Posterior vena cava (tissue), 2 donors: ENCODE data around the gene PRDM10. TPM values are rescaled to one million over a fixed set of nuclear protein-coding genes. Genes with fewer than 3 reads are reported as not detected.
"Not testable (repeated sequence)": the region's sequence is repeated elsewhere in the genome, so short reads cannot be mapped to it uniquely, and the experiment has no call there.

Experiments
- DNase-seq: peaks from one replicate; pipeline ENCODE4 v3.0.0-alpha.2; 2020; ENCODE audit warnings: low spot score
- intact Hi-C, 2 donors: fragments of 100-400 bp; cut with DNase I; formaldehyde crosslinking; loops; one replicate each; pipeline versions ENCODE4 v1.14.1 to v1.14.2; 2022 to 2023
- total RNA-seq, 2 donors: library from RNA; stranded (reverse); fragmentation: NEBNext Ultra II Directional; extraction: Animal tissue kit (Norgen Biotek cat#: 25700); gene quantifications; one replicate each; pipeline ENCODE4 v1.2.1, GENCODE V29; 2021
- donor health status: DM: yes; HTN: yes; CAD: no.
- donor health status: DM: yes; HTN: yes; CAD: no.

PRDM10 gene
- total RNA-seq, 2 donors from 2014 or later = 5.0 to 10.7 TPM

DNA sequence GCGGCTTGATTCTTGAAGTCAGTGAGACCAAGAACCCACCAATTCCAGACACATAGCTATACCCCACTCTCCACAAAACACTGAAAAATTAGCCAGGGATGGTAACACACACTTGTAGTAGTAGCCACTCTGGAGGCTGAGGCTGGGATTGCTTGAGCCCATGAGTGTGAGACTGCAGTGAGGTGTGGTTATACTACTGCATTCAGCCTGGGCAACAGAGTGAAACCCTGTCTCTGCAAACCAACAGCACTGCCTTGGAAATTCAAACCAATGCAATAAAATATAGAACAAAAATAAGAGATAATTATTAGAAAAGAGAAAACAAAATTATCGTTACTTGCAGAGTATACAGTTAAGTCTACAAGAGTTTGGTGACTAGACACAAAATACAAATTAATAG is 20.2 kb upstream of the PRDM10 start:
- intact Hi-C loops = no loop called here
- no peak for DNase-seq

DNA sequence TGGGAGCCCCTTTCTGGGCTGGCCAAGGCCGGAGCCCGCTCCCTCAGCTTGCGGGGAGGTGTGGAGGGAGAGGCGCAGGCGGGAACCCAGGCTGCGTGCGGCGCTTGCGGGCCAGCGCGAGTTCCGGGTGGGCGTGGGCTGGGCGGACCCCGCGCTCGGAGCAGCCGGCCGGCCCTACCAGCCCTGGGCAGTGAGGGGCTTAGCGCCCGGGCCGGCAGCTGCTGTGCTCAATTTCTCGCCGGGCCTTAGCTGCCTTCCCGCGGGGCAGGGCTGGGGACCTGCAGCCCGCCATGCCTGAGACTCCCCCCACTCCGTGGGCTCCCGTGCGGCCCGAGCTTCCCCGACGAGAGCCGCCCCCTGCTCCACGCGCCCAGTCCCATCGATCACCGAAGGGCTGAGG is 19.0 kb upstream of the PRDM10 start:
- intact Hi-C loops, DNase-seq: not testable (repeated sequence)

DNA sequence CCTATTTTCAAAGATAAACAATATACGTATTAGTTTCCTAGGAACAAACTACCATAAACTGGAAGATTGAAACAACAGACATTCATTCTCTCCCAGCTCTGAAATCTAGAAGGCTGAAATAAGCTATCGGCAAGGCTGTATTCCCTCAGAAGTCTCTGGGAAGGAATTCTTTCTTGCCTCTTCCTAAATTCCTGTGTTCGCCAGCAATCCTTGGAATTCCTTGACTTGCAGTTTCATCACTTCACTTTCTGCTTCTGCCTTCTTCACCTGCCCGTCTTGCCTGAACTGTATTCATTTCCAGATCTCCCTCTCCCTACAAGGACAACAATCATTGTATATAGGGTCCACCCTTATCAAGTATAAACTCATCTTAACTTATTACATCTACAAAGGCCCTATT is 17.7 kb upstream of the PRDM10 start:
- intact Hi-C loops = no loop called here
- no peak for DNase-seq

DNA sequence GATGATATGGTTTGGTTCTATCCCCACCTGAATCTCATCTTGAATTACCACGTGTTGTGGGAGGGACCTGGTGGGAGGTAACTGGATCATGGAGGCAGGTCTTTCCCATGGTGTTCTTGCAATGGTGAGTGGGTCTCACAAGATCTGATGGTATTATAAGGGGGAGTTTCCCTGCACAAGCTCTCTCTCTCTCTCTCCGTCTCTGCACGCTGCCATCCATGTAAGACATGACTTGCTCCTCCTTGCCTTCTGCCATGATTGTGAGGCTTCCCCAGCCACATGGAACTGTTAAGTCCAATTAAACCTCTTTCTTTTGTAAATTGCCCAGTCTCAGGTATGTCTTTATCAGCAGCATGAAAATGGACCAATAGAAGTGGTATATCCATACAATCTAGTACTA is 13.2 kb upstream of the PRDM10 start:
- DNase-seq, intact Hi-C loops: not testable (repeated sequence)

DNA sequence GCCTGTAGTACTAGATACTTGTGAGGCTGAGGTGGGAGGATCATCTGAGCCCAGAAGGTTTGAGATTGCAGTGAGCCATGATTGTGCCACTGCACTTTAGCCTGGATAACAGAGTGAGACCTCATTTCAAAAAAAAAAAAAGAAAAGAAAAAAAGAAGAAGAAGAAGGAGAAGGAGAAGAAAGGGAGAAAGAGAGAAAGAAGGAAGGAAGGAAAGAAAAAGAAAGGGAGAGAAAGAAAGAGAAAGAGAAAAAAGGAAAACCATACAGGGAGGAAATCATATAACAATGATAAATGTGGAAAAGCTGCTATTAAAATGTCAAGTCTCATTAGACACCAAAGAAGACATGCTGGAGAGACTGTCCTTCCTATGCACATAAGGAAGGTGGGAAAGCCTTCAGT is 5.7 kb upstream of the PRDM10 start:
- DNase-seq = no peak
- intact Hi-C loops = loop anchor here (10.0 kb wide), 1 partner anchor 56 kb away; the partner anchor contains the start of gene APLP2 (in 2 of the 2)

DNA sequence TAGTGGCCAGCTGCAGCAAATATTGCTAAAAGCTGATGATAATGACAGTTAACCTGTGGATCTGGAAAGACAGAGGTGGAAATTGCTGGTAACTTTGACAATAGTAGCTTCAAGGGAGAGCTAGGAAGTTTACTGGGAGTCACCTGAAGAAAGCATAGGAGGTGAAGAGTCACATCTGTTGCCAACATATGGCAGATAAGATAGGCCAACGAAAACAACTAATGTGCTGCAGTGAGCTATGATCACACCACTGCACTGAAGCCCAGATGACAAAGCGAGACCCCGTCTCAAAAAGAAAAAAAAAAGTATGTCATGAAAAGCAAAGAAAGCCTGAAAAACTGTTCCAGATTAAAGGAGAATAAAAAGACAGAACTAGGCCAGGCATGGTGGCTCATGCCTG is 4.3 kb upstream of the PRDM10 start:
- intact Hi-C loops = loop anchor here (10.0 kb wide), 1 partner anchor 58 kb away; the partner anchor contains the start of gene APLP2 (in 2 of the 2)
- DNase-seq = no peak

DNA sequence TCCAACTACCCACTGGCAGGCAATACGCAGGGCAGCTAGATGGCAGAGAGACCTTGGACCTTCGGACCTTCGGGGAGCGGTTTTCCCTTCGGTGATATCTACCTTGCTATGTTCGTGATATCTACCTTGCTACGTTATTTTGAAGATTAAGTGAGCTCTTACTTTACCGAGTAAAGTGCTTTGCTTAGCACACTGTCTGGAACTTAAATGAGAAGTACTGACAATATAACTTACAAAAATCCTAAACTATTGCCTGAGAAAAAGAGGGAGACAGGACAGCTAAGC is 1.0 kb upstream of the PRDM10 start:
- intact Hi-C loops = loop anchor here (5.0 to 10.0 kb wide), 2 partner anchors 61 to 129 kb away; partner anchors contain the start of gene APLP2 (in 2 of the 2)
- DNase-seq = no peak

DNA sequence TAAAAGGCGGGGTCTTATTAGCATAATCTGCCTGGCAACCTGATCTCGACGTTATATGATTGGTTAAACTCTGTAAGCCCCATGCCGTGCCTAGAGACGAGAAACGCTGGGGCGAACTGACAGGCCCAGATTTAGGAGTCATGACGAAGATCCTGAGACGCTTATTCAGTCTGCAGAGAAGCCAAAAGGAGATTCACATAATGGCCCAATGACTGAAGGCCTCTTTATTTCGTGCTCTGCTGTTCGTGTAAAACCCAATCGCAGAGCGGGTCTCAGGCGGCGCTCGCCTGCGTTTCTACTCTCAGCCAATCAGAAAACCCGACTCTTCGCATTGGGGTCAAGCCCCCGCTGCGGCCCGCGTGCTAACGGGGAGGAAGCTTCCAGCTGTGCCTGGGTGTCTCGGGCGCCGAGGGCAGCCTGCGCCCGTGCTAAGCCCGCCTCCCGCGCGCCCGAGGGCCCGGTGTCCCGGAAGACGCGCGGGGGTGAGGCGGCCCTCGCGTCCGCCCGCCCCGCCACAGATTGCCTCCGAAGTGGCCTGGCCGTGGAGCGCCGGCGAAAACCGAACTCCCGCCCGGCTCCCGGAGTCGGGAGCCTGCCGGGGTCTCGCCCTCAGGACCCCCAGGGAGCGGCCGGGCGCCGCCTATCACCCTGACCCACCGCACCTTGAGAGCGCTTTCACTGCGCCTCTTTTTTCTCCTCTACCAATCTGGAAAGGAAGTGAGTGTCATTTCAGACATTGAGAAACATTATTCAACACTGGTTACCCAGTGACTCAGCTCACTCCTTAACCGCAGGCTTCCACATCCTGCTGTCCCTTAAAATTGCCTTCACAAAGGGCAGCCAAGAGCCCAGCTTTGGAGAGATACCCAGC is 446 bp upstream of the PRDM10 start:
- DNase-seq = peak; percentile 98

DNA sequence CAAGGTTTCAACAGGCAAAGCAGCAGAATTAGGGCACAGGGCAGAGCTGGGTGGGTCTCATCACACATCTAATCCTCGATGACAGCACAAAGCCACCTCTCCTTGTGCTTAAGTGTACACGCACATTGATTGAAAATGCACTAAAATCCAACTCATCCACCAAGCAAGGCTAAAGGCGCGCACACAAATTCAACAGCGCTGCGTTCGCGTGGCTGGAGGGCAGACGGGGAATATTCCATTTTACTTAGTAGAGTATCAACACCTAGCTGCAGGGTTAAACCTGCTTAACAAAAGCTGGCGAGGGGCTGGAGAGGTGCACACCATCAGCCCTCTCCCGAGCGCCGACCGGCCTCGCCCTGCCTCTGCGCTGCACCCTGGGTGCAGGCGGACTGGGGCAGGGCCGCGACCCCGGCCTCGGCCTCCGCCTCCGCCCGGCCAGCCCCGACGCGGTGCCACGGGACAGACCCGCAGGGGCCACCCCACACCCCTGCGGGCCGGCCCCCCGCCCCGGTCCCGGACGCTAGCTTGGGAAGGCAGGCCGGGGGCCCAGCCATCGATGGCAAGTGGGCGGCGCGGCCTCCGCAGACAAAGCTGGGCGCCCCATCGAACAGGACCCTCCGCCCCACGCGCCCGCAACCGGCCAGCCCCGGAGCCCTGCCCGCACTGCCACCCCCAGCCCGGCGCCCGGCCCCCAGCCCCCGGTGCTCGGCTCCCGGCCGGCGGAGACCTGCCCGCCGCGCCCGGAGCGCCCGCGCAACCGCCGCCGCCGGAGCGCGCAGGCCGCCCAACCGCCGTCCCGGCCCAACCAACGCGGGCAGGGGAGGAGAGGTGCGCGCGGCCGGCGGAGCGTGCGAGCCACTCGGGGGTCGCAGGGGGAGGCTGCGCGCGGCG is 929 bp downstream of the PRDM10 start:
- no peak for DNase-seq
- intact Hi-C loops = loop anchor here (5.0 to 10.0 kb wide), 2 partner anchors 63 to 131 kb away; partner anchors contain the start of gene APLP2 (in 2 of the 2)

More for the DNA sequence above, 446 bp upstream of the PRDM10 start:
- intact Hi-C loops = loop anchor here (5.0 to 10.0 kb wide), 2 partner anchors 62 to 129 kb away; partner anchors contain the start of gene APLP2 (in 2 of the 2)

DNA sequence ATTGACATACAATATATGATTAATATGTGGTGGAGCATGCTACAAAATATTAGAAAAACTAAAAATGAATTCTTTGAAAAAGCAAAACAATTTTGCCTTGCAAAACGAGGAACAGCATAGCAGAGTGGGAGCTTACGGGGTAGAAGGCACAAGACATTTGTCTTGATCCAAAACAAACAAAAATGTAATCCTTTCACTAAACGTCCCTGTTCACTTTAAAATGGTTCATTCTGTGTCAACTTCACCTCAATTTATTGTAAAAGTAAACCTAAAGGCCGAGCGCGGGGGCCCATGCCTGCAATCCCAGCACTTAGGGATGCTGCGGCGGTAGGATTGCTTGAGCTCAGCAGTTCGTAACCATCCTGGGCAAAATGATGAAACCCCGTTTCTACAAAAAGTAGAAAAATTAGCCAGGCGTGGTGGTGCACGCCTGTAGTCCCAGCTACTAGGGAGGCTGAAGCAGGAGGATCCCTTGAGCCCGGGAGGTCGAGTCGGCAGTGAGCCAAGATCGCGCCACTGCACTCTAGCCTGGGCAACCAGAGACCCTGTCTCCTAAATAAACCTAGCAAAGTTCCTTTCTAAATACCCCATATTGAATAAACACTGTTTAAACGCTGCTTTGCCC is 2.0 kb downstream of the PRDM10 start:
- intact Hi-C loops = loop anchor here (5.0 to 10.0 kb wide), 2 partner anchors 64 to 132 kb away; partner anchors contain the start of gene APLP2 (in 2 of the 2)
- DNase-seq = no peak

DNA sequence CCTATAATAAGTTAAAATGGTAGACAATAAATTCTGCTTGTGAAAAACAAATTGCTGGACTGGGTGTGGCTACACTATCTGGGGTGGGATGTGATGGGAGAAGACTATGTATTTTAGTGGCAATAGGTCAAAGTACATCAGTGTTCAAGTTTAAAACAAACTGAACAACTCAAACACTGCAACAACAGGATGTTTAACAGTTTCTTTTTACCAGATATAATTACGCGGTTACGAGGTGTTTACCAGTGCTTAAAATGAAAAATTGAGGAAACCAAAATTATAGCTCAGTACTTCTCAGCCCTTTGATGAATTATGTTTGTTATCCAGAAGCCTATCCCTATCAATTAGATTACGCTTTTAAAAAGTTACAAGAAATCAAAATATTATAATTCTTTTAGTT is 3.2 kb downstream of the PRDM10 start:
- no peak for DNase-seq
- intact Hi-C loops = no loop called here

DNA sequence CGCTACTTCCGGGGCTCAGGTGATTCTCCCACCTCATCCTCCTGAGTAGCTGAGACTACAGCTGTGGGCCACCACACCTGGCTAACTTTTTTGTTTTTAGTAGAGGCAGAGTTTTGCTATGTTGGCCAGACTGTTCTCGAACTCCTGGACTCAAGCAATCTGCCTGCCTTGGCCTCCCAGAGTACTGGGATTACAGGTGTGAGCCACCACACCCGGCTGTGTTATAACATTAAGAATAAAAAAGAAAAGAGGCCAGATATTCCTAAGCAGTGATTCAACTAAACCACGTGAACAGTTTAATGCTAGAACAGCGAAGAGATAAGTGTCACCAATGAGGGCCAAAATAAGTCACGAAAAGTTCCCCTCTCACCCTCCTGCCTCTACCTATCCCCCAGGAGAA is 3.7 kb downstream of the PRDM10 start:
- intact Hi-C loops = no loop called here
- no peak for DNase-seq

DNA sequence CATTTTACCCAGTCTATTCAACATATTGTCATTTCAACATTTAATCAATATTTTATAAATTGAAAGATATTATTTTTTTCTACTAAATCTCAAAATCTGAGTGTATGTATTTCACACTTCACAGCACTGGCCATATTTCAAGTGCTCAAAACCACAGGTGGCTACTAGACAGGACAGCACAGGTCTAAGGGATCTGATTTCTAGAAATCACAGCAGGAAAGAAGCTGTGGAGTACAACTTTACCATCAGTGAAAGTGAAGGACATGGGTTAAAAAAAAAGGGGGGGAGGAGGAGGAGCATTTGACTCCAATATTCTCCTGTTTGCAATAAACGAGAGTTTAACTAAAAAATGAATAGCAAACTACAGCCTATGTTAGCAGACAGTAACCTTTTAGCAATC is 4.5 kb downstream of the PRDM10 start:
- intact Hi-C loops = no loop called here
- no peak for DNase-seq

DNA sequence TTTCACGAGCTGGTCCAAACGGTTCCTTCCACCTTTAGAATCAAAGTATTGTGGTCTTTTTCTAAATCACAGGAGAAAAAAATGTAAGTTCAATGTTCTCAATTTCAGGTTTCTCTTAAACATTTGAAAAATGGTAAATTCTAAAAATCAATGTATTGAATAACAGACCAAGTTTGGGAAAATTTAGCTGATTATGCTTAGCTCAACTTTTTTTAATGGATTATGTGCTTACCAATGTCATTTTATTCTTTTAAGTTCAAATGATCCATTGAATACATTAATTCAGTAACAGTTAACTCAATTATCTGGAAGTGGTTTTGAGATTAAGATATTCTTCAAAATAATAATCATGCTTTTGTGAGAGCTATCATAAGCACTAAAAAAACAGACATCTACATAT is 5.1 kb downstream of the PRDM10 start:
- intact Hi-C loops = no loop called here

DNA sequence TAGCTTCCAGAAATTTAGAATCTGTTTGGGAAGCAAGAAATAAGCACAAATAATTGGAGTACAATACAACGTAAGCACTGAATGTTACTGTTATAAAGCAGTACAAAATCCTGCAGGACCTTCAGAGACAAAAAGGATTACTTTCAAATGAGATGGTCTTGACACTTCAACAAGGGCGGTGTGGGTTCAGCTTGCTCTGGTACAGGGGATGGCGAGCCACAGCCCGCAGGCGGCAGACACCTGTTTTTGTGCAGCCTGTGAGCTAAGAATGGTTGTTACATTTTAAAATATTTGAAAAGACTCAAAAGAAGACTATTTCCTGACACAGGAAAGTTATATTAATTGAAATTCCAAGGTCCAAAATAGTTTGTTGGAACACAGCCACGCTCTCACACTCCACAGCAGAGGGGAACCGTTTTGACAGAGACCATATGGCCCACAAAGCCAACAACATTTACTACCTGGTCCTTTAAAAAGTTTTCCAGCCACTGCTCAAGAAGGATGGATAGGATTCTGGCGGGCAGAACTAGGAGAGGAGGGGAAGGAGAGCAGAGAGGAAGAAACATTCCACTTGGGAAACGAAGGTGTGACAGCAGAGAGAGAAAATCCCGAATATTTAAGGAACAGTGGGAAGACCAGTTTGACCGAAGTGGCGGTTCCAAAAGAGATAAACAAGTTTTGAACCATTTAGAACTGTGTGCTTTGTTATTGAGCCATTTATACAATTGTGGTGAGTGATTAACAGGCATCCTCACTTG is 6.3 kb downstream of the PRDM10 start:
- intact Hi-C loops = no loop called here
- DNase-seq = no peak

More for the DNA sequence above, 5.1 kb downstream of the PRDM10 start:
- no peak for DNase-seq

DNA sequence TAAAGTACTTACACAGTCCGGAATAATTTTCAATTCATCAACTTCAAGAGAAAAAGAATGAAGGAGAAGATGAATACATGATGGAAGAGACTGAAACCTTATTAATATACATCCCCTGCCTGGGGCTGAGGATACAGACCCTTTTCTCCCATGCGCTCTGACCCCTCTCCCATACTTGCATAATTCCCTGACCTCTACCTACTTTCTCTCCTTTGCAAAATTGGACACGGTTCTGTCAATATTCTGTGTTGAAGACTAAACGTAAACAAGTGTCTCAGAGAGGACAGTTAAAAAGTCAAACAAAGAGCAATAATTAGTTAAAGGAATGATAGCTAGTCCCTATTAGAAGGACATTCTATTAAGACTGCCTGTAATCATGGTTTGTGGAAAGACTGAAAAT is 7.5 kb downstream of the PRDM10 start:
- intact Hi-C loops = no loop called here
- no peak for DNase-seq

DNA sequence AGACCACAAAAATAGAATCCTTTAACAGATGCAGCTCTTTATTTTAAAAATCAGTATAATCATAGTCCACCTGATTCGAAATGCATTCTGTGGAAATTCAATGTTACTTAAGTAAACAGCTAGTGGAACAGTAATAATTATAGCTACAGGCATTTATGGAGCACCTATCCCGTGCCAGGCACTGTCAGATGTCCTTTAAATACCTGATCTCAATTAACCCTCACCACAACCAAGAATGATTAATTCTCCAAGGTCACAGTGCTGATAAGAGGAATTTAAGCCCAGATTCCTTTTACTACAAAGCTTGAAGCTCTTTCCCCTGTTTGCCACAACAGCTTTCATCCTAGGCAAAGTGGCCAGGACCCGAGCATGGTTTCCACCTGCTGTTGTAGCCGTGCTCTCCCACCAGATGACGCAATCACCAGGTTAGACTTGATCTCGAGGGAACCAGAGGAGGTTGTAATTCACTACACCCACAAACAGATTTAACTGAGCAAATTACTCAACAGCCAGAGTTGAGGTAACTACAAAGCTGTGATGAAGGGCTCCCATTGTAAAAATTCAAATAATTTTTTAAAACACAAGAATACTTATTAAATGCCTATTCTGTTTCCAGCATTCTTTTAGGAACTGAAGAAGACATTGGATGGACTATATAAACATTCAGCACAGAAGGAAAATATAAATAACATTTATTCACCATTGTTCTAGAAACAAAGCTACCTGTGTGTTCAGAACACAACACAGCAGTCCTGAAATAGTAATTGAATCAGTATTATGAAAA is 10.3 kb downstream of the PRDM10 start:
- intact Hi-C loops = no loop called here
- DNase-seq = no peak

DNA sequence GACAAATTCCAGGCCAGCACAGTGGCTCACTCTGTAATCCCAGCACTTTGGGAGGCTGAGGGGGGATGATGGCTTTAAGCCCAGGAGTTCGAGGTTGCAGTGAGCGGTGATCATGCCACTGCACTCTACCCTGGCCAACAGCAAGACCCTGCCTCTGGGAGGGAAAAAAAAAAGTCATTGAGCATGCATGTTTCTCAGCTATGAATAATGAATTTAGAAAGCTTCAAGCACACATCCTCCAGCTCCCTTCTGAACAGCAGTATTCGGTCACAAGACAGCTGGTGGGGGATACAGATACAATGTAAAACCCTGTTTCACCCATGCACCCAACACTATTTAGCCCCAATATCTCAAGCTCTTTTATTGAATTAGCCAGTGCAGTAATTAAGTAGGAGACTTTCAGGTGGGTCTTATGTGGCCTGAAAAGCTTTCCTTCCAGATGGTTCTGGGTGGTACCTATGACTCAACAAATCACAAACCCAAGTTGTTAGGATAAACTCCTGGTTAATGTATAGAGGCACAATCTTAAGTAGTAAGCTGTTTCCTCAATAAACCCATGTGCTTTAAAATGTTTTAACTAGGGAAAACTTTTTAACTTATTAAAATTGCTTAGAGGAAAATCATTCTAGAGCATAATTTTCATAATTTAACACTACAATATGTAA is 13.4 kb downstream of the PRDM10 start:
- intact Hi-C loops = no loop called here

More for the DNA sequence above, 13.4 kb downstream of the PRDM10 start:
- no peak for DNase-seq
